Measurements from ENCODE around the gene AUTS2. TPM values are rescaled to one million over a fixed set of nuclear protein-coding genes. Genes with fewer than 3 reads are reported as not detected.

Gene AUTS2
- total and polyA plus RNA-seq, 10 of the 15 experiments (the other 5 are each of a cell fraction or from before 2014, with no cell fraction given): 6.4 to 55.6 (median 21.6) TPM

DNA sequence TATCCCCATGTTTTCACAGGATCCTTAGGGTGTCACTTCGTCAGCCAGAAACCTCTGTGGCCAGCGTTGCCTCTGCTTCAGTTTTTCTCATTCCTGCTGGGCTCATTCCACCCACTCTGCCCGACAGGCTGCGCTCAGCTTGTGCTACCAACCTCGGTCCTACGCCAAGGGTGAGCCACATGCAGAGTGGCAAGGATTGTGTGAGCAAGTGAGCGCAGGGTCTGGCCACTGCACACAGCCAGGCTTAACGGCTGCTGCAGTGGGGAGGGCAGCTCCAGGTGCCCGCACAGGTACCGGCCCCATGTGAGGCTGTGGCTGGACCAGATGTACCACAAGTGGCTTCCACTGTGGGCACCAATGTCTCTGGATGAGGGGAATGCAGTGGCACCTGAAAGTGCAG, 329.2 kb downstream of the AUTS2 start (continued):
- TF ChIP-seq, protein P1, sequence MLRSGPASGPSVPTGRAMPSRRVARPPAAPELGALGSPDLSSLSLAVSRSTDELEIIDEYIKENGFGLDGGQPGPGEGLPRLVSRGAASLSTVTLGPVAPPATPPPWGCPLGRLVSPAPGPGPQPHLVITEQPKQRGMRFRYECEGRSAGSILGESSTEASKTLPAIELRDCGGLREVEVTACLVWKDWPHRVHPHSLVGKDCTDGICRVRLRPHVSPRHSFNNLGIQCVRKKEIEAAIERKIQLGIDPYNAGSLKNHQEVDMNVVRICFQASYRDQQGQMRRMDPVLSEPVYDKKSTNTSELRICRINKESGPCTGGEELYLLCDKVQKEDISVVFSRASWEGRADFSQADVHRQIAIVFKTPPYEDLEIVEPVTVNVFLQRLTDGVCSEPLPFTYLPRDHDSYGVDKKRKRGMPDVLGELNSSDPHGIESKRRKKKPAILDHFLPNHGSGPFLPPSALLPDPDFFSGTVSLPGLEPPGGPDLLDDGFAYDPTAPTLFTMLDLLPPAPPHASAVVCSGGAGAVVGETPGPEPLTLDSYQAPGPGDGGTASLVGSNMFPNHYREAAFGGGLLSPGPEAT (IDR thresholded peaks at IDR 0.05; ENCODE audit: low read depth): no peak
- TF ChIP-seq SMC3 (IDR thresholded peaks at IDR 0.05; ENCODE audit: borderline replicate concordance, low read length) (no peak), RAD21 (IDR thresholded peaks at IDR 0.05; ENCODE audit: insufficient read depth, low read depth, low read length) (no peak)

DNA sequence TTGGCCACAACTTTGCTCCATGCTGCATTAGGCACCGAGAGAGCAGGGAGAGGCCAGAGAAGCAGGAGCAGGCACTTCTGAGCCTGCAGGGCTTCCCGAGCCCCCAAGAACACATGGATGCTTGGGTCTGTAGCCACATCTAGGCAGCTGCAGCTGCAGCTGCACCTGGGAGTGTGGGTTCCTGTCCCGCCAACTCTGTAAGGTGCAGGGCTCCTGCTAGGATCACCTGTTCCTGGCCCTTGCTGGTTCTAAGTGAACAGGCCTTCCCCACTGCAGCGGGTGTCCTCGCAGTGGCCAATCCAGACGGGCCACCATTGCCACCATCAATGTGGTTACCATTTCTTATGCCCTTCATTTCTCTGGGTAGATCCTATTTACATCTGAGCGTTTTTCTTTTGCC, 330.3 kb downstream of the AUTS2 start:
- FAIRE-seq (no peak), DNase-seq (ENCODE audit: low read depth, low spot score) (no peak), ATAC-seq (no peak)
- no TSS peak for BruUV-seq (replicated peaks)
- no peak overlapping the region for H3K27ac ChIP-seq (ENCODE audit: control insufficient read depth, insufficient read depth)
- POLR2A ChIA-PET: no interaction called here
- 52% methylated on average over 7 of the region's 7 CpGs for WGBS (ENCODE audit: insufficient coverage, insufficient replicate concordance, low lambda C conversion rate, missing lambda C conversion rate)
- peaks cover 8% of the 10 kb centered on the region for H3K79me2 ChIP-seq (ENCODE audit: control insufficient read depth, insufficient read depth, low read length)
- no peaks in the 10 kb centered on the region for H3K4me1 ChIP-seq (ENCODE audit: control insufficient read depth, insufficient read depth, low read length)
- H3K27me3 ChIP-seq (replicated peaks in 1 of 2; ENCODE audit: control insufficient read depth in 2 of 2, insufficient read depth in 2 of 2, low read length in 1 of 2): no peaks in the 10 kb centered on the region
- H3K36me3 ChIP-seq (ENCODE audit: control insufficient read depth in 2 of 2, insufficient read depth in 2 of 2, low read length in 1 of 2): peaks cover 0 to 13% of the 10 kb centered on the region in 2 experiments; a peak in 2 of 4 replicates
- H2AFZ ChIP-seq (ENCODE audit: control insufficient read depth, low read depth, low read length): no peak overlapping the region
- in situ Hi-C loops (cut with MboI) (no loop called here), intact Hi-C loops (cut with micrococcal nuclease; ENCODE audit: unreplicated experiment) (no loop called here)
- H3K9me3 ChIP-seq (replicated peaks; ENCODE audit: control insufficient read depth, insufficient read depth, low read length): peaks cover 21% of the 10 kb centered on the region
- H4K20me1 ChIP-seq (ENCODE audit: control insufficient read depth, insufficient read depth): no peaks in the 10 kb centered on the region
- CTCF ChIA-PET: interaction anchor here (0.7 kb wide), 1 partner anchor 12 kb away, joined by 3 read pairs; no protein-coding TSS in a partner anchor
- SMC1A ChIA-PET (ENCODE audit: uncharacterized antibody, unreplicated experiment): interaction anchor here (0.6 to 1.3 kb wide), 2 partner anchors 13 to 861 kb away, joined by 3 to 5 read pairs; no protein-coding TSS in a partner anchor
- no peak overlapping the region for H3K4me3 ChIP-seq
- RAD21 ChIA-PET (ENCODE audit: unreplicated experiment): no interaction called here
- no peak overlapping the region for H3K4me2 ChIP-seq (ENCODE audit: control insufficient read depth, insufficient read depth)
- H3K9ac ChIP-seq (ENCODE audit: control insufficient read depth, insufficient read depth, low read length): no peak overlapping the region
- TF ChIP-seq, protein P2, sequence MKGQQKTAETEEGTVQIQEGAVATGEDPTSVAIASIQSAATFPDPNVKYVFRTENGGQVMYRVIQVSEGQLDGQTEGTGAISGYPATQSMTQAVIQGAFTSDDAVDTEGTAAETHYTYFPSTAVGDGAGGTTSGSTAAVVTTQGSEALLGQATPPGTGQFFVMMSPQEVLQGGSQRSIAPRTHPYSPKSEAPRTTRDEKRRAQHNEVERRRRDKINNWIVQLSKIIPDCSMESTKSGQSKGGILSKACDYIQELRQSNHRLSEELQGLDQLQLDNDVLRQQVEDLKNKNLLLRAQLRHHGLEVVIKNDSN (IDR thresholded peaks at IDR 0.05; ENCODE audit: borderline replicate concordance, extremely low read length, insufficient read depth, low read depth, low read length): no peak
- TF ChIP-seq STAT3 (IDR thresholded peaks at IDR 0.05; ENCODE audit: low read depth, low read length) (no peak), ESRRA (IDR thresholded peaks at IDR 0.05; ENCODE audit: low read length) (no peak), CBX5 (IDR thresholded peaks at IDR 0.05; ENCODE audit: low read depth) (no peak), NFYB (IDR thresholded peaks at IDR 0.05; ENCODE audit: insufficient read depth, low read depth, low read length) (no peak), TCF12 (IDR thresholded peaks at IDR 0.05; ENCODE audit: low read depth, low read length) (no peak), NR2C1 (IDR thresholded peaks at IDR 0.05) (no peak), TBL1XR1 (IDR thresholded peaks at IDR 0.05; ENCODE audit: low read depth, low read length) (no peak), SREBF2 (IDR thresholded peaks at IDR 0.05; ENCODE audit: low read length) (no peak), SIX5 (IDR thresholded peaks at IDR 0.05; ENCODE audit: low read depth, low read length, severe bottlenecking) (no peak)
- TF ChIP-seq, protein P3, sequence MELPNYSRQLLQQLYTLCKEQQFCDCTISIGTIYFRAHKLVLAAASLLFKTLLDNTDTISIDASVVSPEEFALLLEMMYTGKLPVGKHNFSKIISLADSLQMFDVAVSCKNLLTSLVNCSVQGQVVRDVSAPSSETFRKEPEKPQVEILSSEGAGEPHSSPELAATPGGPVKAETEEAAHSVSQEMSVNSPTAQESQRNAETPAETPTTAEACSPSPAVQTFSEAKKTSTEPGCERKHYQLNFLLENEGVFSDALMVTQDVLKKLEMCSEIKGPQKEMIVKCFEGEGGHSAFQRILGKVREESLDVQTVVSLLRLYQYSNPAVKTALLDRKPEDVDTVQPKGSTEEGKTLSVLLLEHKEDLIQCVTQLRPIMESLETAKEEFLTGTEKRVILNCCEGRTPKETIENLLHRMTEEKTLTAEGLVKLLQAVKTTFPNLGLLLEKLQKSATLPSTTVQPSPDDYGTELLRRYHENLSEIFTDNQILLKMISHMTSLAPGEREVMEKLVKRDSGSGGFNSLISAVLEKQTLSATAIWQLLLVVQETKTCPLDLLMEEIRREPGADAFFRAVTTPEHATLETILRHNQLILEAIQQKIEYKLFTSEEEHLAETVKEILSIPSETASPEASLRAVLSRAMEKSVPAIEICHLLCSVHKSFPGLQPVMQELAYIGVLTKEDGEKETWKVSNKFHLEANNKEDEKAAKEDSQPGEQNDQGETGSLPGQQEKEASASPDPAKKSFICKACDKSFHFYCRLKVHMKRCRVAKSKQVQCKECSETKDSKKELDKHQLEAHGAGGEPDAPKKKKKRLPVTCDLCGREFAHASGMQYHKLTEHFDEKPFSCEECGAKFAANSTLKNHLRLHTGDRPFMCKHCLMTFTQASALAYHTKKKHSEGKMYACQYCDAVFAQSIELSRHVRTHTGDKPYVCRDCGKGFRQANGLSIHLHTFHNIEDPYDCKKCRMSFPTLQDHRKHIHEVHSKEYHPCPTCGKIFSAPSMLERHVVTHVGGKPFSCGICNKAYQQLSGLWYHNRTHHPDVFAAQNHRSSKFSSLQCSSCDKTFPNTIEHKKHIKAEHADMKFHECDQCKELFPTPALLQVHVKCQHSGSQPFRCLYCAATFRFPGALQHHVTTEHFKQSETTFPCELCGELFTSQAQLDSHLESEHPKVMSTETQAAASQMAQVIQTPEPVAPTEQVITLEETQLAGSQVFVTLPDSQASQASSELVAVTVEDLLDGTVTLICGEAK (IDR thresholded peaks at IDR 0.05; ENCODE audit: borderline replicate concordance): no peak
- TF ChIP-seq, protein P4, sequence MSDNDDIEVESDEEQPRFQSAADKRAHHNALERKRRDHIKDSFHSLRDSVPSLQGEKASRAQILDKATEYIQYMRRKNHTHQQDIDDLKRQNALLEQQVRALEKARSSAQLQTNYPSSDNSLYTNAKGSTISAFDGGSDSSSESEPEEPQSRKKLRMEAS (IDR thresholded peaks at IDR 0.05; ENCODE audit: low read depth, low read length): no peak
- TF ChIP-seq, protein P5, sequence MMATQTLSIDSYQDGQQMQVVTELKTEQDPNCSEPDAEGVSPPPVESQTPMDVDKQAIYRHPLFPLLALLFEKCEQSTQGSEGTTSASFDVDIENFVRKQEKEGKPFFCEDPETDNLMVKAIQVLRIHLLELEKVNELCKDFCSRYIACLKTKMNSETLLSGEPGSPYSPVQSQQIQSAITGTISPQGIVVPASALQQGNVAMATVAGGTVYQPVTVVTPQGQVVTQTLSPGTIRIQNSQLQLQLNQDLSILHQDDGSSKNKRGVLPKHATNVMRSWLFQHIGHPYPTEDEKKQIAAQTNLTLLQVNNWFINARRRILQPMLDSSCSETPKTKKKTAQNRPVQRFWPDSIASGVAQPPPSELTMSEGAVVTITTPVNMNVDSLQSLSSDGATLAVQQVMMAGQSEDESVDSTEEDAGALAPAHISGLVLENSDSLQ (IDR thresholded peaks at IDR 0.05): no peak

All from GM12878 (cell line).